Adrenal gland (tissue), 12 donors: ENCODE measurements around the gene TMPRSS3. TPM values are rescaled to one million over a fixed set of nuclear protein-coding genes. Genes with fewer than 3 reads are reported as not detected.

Source experiments
- DNase-seq, 7 donors: peaks; one replicate each; pipeline ENCODE4 v3.0.0-alpha.2; 2019 to 2020
- H3K27ac ChIP-seq, 5 donors: fragments of 200-600 bp; sonication (generic) in 4 of 5; 1 replicate in 3 of 5; 2 replicates in 2 of 5; pipeline versions ENCODE4 v1.5.1 to v1.8.0; 2016 to 2020; ENCODE audit warnings: mild to moderate bottlenecking in 1 of 5
- H3K27me3 ChIP-seq: fragments of 200-600 bp; 2 replicates; pipeline ENCODE4 v1.8.0; 2021
- H3K36me3 ChIP-seq, 2 donors: fragments of 200-600 bp; replicated peaks in 1 of 2; 1 replicate in 1 of 2; 2 replicates in 1 of 2; pipeline versions ENCODE4 v1.5.1 to v1.8.0; 2018 to 2022
- H3K4me1 ChIP-seq, 2 donors: fragments of 200-600 bp; replicated peaks in 1 of 2; 1 replicate in 1 of 2; 2 replicates in 1 of 2; pipeline versions ENCODE4 v1.5.1 to v1.8.0; 2018 to 2021
- H3K4me3 ChIP-seq, 4 donors: fragments of 200-600 bp; sonication (generic) in 3 of 4; one replicate each; pipeline ENCODE4 v1.5.1; 2016 to 2018
- H3K9me3 ChIP-seq, 3 donors: fragments of 200-600 bp; sonication (generic) in 1 of 3; replicated peaks in 1 of 3; 1 replicate in 2 of 3; 2 replicates in 1 of 3; pipeline versions ENCODE4 v1.5.1 to v1.8.0; 2016 to 2021
- CTCF ChIP-seq, 6 experiments: fragments of 450-650 bp in 4 of 6; fragments of 200-600 bp in 2 of 6; sonication (generic) in 1 of 6; IDR thresholded peaks; 1 replicate in 5 of 6; 2 replicates in 1 of 6; pipeline versions ENCODE4 v1.5.1 to v1.8.0; 2016 to 2021; ENCODE audit warnings: antibody characterized with exemption in 6 of 6, mild to moderate bottlenecking in 2 of 6, moderate library complexity in 1 of 6
- POLR2A ChIP-seq, 2 donors: fragments of 450-650 bp; IDR thresholded peaks; one replicate each; pipeline ENCODE4 v1.6.1; 2017; ENCODE audit warnings: antibody characterized with exemption in 2 of 2, mild to moderate bottlenecking in 2 of 2, moderate library complexity in 1 of 2
- WGBS, 4 donors: extraction: QIAGEN DNeasy Blood & Tissue Kit in 2 of 4; methylation state at CpG; one replicate each; pipeline versions ENCODE4 v1.1.5 to v1.1.7; 2013 to 2017; 5-methylcytosine and 5-hydroxymethylcytosine counted together
- intact Hi-C, 2 donors: fragments of 100-400 bp; cut with DNase I; formaldehyde crosslinking; loops; one replicate each; pipeline versions ENCODE4 v1.14.1 to v1.15.0; 2022 to 2023
- polyA plus RNA-seq, 3 donors: library from polyadenylated mRNA; stranded (reverse); fragments of 200-250 nt in 2 of 3; fragments of 350-450 nt in 1 of 3; fragmentation: Illumina TruSeq in 1 of 3; extraction: RNeasy Lipid Tissue Mini Kit (QIAGEN cat#74804) in 1 of 3; gene quantifications; one replicate each; pipeline ENCODE4 v1.2.3, GENCODE V29; 2013 to 2014
- total RNA-seq, 9 donors: library from RNA; depleted of rRNA in 4 of 9; stranded (reverse); fragments of >200 nt in 4 of 9; fragments of 120-200 nt in 1 of 9; fragmentation: NEBNext Ultra II Directional in 1 of 9; extraction: Animal tissue kit (Norgen Biotek cat#: 25700) in 1 of 9; gene quantifications; one replicate each; pipeline versions ENCODE4 v1.1.0 to v1.2.4, GENCODE V29; 2013 to 2023
- donor health status: healthy with polysubstance abuse.
- donor health status: Bipolar disorder and iron deficiency.
- donor health status: DM: yes; HTN: yes; CAD: no.
- donor health status: DM: no; HTN: no; CAD: no.
- donor health status: DM: no; HTN: no; CAD: no.
- donor health status: DM: yes; HTN: yes; CAD: no.

The TMPRSS3 gene
- total and polyA plus RNA-seq, 12 donors, result 0.14 to 2.9 (median 0.38) TPM; not detected in 3

- no peak overlapping the region for H3K27ac ChIP-seq
- H3K4me1 ChIP-seq, result no peaks in the 10 kb centered on the region
- intact Hi-C loops, result no loop called here
- no peak overlapping the region for H3K4me3 ChIP-seq
- H3K27me3 ChIP-seq, result no peaks in the 10 kb centered on the region
- no peak for DNase-seq
- H3K9me3 ChIP-seq, result no peaks in the 10 kb centered on the region
- TF ChIP-seq CTCF (IDR thresholded peaks at IDR 0.05) (no peak), POLR2A (IDR thresholded peaks at IDR 0.05) (no peak)
- no peaks in the 10 kb centered on the region for H3K36me3 ChIP-seq
- 72 to 79% (median 76%) methylated on average over 11 of the region's 11 CpGs for WGBS, 4 donors
Measured at GRCh38 chr21:42351626-42352440, 44.0 kb downstream of the TMPRSS3 start.

- DNase-seq, result peak in 1 of 7 donors; percentile 3
- intact Hi-C loops, result no loop called here
Measured at GRCh38 chr21:42350927-42351426, 44.9 kb downstream of the TMPRSS3 start, which contains the start of gene TFF2. TFF2 (minus strand) TSS chr21:42350994; CDS start chr21:42350957, 37 bp downstream.

GRCh38 chr21:42350318-42350910 is 45.4 kb downstream of the TMPRSS3 start:
- intact Hi-C loops, result no loop called here
- DNase-seq, result peak in 1 of 7 donors; percentile 11
- Histone ChIP-seq H3K9me3 (no peaks in the 10 kb centered on the region), H3K4me1 (no peaks in the 10 kb centered on the region), H3K4me3 (no peak overlapping the region), H3K36me3 (no peaks in the 10 kb centered on the region), H3K27ac (no peak overlapping the region), H3K27me3 (no peaks in the 10 kb centered on the region)
- 73 to 82% (median 74%) methylated on average over 9 to 11 of the region's 11 CpGs for WGBS, 4 donors
- no peak for TF ChIP-seq POLR2A (IDR thresholded peaks at IDR 0.05)
- TF ChIP-seq CTCF (IDR thresholded peaks at IDR 0.05), result no peak

More at GRCh38 chr21:42350927-42351426, 44.9 kb downstream of the TMPRSS3 start, which contains the start of gene TFF2:
- TF ChIP-seq POLR2A (IDR thresholded peaks at IDR 0.05), result no peak
- no peak for TF ChIP-seq CTCF (IDR thresholded peaks at IDR 0.05)
- Histone ChIP-seq H3K27ac (no peak within 1 kb of the TSS), H3K36me3 (no peaks in the 10 kb centered on the region), H3K4me3 (no peak within 1 kb of the TSS), H3K9me3 (no peaks in the 10 kb centered on the region), H3K4me1 (no peaks in the 10 kb centered on the region), H3K27me3 (no peaks in the 10 kb centered on the region)
- WGBS, 4 donors, result 78 to 81% (median 80%) methylated on average over 13 of the region's 13 CpGs
